K562 (cell line): ENCODE data around the gene ERCC2. TPM values are rescaled to one million over a fixed set of nuclear protein-coding genes. Genes with fewer than 3 reads are reported as not detected.
A peak's percentile ranks its signal among the peaks of the same experiment; 100 is the strongest.

ENCODE experiments used
- ATAC-seq: fragments of 200-7000 bp; cut with Tn5 transposase; 3 replicates; pipeline ENCODE4 v1.9.1; 2020; ENCODE audit warnings: moderate library complexity
- BruUV-seq: library from RNA; stranded (reverse); fragments of 400-500 nt; replicated peaks from 2 replicates; lab custom pipeline; 2021; lab: Mats Ljungman, UMichigan
- CTCF ChIA-PET: fragments of 300-600 bp; formaldehyde crosslinking; extraction: SDS; loops from one replicate; lab custom pipeline; 2021; ENCODE audit warnings: low intra/inter-chr PET ratio; lab: Yijun Ruan, JAX
- POLR2A ChIA-PET: fragments of 300-600, 350-650 bp; sonication (Branson Sonifier 250); formaldehyde crosslinking; extraction: SDS; loops from one replicate; lab custom pipeline; 2021; ENCODE audit warnings: antibody characterized with exemption, inconsistent platforms; lab: Yijun Ruan, JAX
- DNase-seq, 4 experiments: peaks; one replicate each; pipeline versions ENCODE4 v3.0.0 to v3.0.0-alpha.2; 2011 to 2018; ENCODE audit warnings: low spot score in 3 of 4, mixed read lengths in 3 of 4; ENCODE audit errors: extremely low read depth in 1 of 4
- FAIRE-seq: peaks from 2 replicates; lab custom pipeline; 2011; peaks lifted over from hg19 to GRCh38; lab: Jason Lieb, UNC
- H2AFZ ChIP-seq: 2 replicates; pipeline ENCODE4 v1.6.0; 2011; ENCODE audit warnings: low read depth, low read length, control low read depth, inconsistent platforms
- H3K27ac ChIP-seq: fragments of 200-600 bp; 3 replicates; pipeline ENCODE4 v1.8.0; 2011; ENCODE audit warnings: low read depth, mild to moderate bottlenecking, control low read depth, inconsistent platforms, low read length, moderate library complexity, mixed read lengths; ENCODE audit errors: extremely low read depth
- H3K27me3 ChIP-seq, 2 experiments: fragments of 300-600 bp in 1 of 2; 2 replicates in 1 of 2; 3 replicates in 1 of 2; pipeline versions ENCODE4 v1.6.0 to v1.8.0; 2011; ENCODE audit warnings: inconsistent platforms in 2 of 2, low read length in 2 of 2, mild to moderate bottlenecking in 1 of 2, mixed read lengths in 1 of 2, moderate library complexity in 1 of 2; ENCODE audit not compliant: control insufficient read depth in 2 of 2, insufficient read depth in 2 of 2
- H3K36me3 ChIP-seq: fragments of 300-600 bp; 3 replicates; pipeline ENCODE4 v1.8.0; 2011; ENCODE audit warnings: mild to moderate bottlenecking, low read length, inconsistent platforms; ENCODE audit not compliant: control insufficient read depth, insufficient read depth
- H3K4me1 ChIP-seq, 2 experiments: fragments of 200-600 bp in 1 of 2; replicated peaks in 1 of 2; 2 replicates in 1 of 2; 3 replicates in 1 of 2; pipeline versions ENCODE4 v1.5.1 to v1.8.0; 2011; ENCODE audit warnings: inconsistent platforms in 2 of 2, low read length in 2 of 2, mild to moderate bottlenecking in 1 of 2, mixed read lengths in 1 of 2, moderate library complexity in 1 of 2; ENCODE audit not compliant: control insufficient read depth in 2 of 2, insufficient read depth in 2 of 2
- H3K4me2 ChIP-seq: 2 replicates; pipeline ENCODE4 v1.6.1; 2011; ENCODE audit warnings: low read length, control low read depth, inconsistent platforms, mixed read lengths; ENCODE audit not compliant: insufficient read depth
- H3K4me3 ChIP-seq: fragments of 200-600 bp; sonication (generic), shearing (Covaris generic); 2 replicates; pipeline ENCODE4 v1.5.1; 2016; ENCODE audit warnings: control low read depth, inconsistent platforms
- H3K79me2 ChIP-seq: fragments of 200-600 bp; 3 replicates; pipeline ENCODE4 v1.8.0; 2011; ENCODE audit warnings: low read length, inconsistent platforms; ENCODE audit not compliant: control insufficient read depth, insufficient read depth
- H3K9ac ChIP-seq, 2 experiments: 2 replicates each; pipeline versions ENCODE4 v1.6.0 to v1.6.1; 2011; ENCODE audit warnings: low read depth in 2 of 2, low read length in 2 of 2, control low read depth in 1 of 2, inconsistent platforms in 1 of 2, mild to moderate bottlenecking in 1 of 2, mixed read lengths in 1 of 2; ENCODE audit not compliant: insufficient read depth in 1 of 2
- H3K9me1 ChIP-seq: one replicate; pipeline ENCODE4 v1.6.0; 2011; ENCODE audit warnings: inconsistent platforms, mild to moderate bottlenecking, low read length, moderate library complexity; ENCODE audit not compliant: control insufficient read depth, insufficient read depth
- H3K9me3 ChIP-seq: replicated peaks from 2 replicates; pipeline ENCODE4 v1.5.1; 2011; ENCODE audit warnings: low read depth, low read length, inconsistent platforms; ENCODE audit not compliant: control insufficient read depth, insufficient read depth
- H4K20me1 ChIP-seq: replicated peaks from 2 replicates; pipeline ENCODE4 v1.6.1; 2011; ENCODE audit warnings: low read length, inconsistent platforms, mixed read lengths; ENCODE audit not compliant: control insufficient read depth, insufficient read depth
- ETV6 ChIP-seq, 3 experiments: fragments of 150-350 bp in 1 of 3; sonication (generic) in 1 of 3; formaldehyde crosslinking in 1 of 3; IDR thresholded peaks; 2 replicates each; pipeline versions ENCODE4 v1.6.1 to v1.8.0; 2014 to 2022; ENCODE audit warnings: borderline replicate concordance in 2 of 3, low read depth in 2 of 3, antibody characterized with exemption in 1 of 3, low read length in 1 of 3, mild to moderate bottlenecking in 1 of 3, missing genetic modification reagents in 1 of 3
- FOXP1 ChIP-seq: sonication (generic); formaldehyde crosslinking; IDR thresholded peaks from 2 replicates; pipeline ENCODE4 v1.8.0; 2022; ENCODE audit warnings: mild to moderate bottlenecking, missing genetic modification reagents
- MAFG ChIP-seq: fragments of 450-650 bp; conservative IDR thresholded peaks from 2 replicates; pipeline ENCODE4 v1.6.1; 2016; ENCODE audit warnings: missing genetic modification characterization, missing compliant biosample characterization
- NR2F6 ChIP-seq: fragments of 450-650 bp; formaldehyde crosslinking; IDR thresholded peaks from 2 replicates; pipeline ENCODE4 v1.4.0; 2020; ENCODE audit warnings: mild to moderate bottlenecking
- ZNF121 ChIP-seq: sonication (generic); formaldehyde crosslinking; conservative IDR thresholded peaks from 2 replicates; pipeline ENCODE4 v1.8.0; 2022; ENCODE audit warnings: missing genetic modification reagents
- ZNF431 ChIP-seq: sonication (generic); formaldehyde crosslinking; IDR thresholded peaks from 2 replicates; pipeline ENCODE4 v1.8.0; 2022; ENCODE audit warnings: mild to moderate bottlenecking, missing genetic modification reagents
- WGBS: fragments of 100-300 bp; shearing (Covaris generic); methylation state at CpG from one replicate; pipeline ENCODE4 v1.1.6; 2016; ENCODE audit warnings: low coverage, mixed read lengths; ENCODE audit not compliant: insufficient coverage; ENCODE audit errors: missing lambda C conversion rate; 5-methylcytosine and 5-hydroxymethylcytosine counted together
- in situ Hi-C: fragments of 300-500 bp; cut with MboI; formaldehyde crosslinking; loops from 4 replicates; pipeline ENCODE4 v1.15.0; 2018; ENCODE audit warnings: inconsistent platforms, mixed read lengths
- intact Hi-C: fragments of 100-400 bp; cut with micrococcal nuclease; formaldehyde crosslinking; loops from 2 replicates; pipeline ENCODE4 v1.14.2; 2022
- polyA plus RNA-seq, 8 experiments: library from polyadenylated mRNA; depleted of rRNA in 4 of 8; stranded (reverse) in 5 of 8; unstranded in 3 of 8; fragments of >200 nt; fragmentation: Nextera tagmentation in 2 of 8; fragmentation: Illumina TruSeq in 1 of 8; extraction: Ambion mirVana in 2 of 8; extraction: Trizol in 1 of 8; gene quantifications; 2 replicates each; pipeline versions ENCODE4 v1.2.1 to v1.2.3, GENCODE V29; 2011 to 2014; ENCODE audit warnings: inconsistent platforms in 1 of 8, missing spikeins in 1 of 8
- total RNA-seq, 7 experiments: library from RNA; depleted of rRNA in 6 of 7; stranded (reverse); fragments of >200 nt in 6 of 7; fragmentation: Illumina TruSeq in 2 of 7; extraction: Trizol in 2 of 7; gene quantifications; 2 replicates each; pipeline versions ENCODE4 v1.2.1 to v1.2.3, GENCODE V29; 2011 to 2021; ENCODE audit warnings: low replicate concordance in 1 of 7
- TF ChIP-seq, protein P1 (sequence below): fragments of 250-450 bp; sonication (Bioruptor Pico); IDR thresholded peaks from 2 replicates; pipeline ENCODE4 v1.8.0; 2021; ENCODE audit warnings: mild to moderate bottlenecking, moderate library complexity
- TF ChIP-seq, protein P2 (sequence below): fragments of 450-650 bp; conservative IDR thresholded peaks from 2 replicates; pipeline ENCODE4 v1.6.1; 2016; ENCODE audit warnings: missing genetic modification characterization, low read depth, mild to moderate bottlenecking, missing compliant biosample characterization, moderate library complexity

The ERCC2 gene
- total and polyA plus RNA-seq, 9 of the 15 experiments (the other 6 are each of a cell fraction or from before 2014, with no cell fraction given) = 2.2 to 55.9 (median 23.4) TPM

DNA sequence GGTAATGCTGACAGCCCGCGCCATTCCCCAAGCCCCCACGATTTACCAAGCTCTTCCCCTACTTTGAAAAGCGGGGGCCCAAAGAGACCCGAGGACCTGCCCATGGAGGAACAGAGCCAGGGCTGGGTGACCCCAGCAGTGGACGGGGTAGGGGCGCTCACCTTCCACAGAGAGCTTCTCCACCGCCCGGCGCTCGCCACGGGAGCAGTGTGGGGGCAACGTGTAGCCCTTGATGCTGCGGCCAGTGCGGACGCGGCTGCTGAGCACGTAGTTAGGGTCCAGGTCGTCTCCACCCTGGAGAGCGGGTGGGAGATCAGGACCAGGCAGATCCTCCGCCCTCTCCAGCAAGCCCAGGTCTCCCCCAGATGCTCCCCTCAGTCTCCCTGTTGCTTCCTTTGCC, 55.1 kb downstream of the ERCC2 start:
- Histone ChIP-seq H3K4me3 (no peak overlapping the region), H3K36me3 (no peaks in the 10 kb centered on the region), H3K4me1 (peaks cover 0 to 20% of the 10 kb centered on the region in 2 experiments; a peak in 3 of 5 replicates), H3K9ac (peak overlapping the region in 1 of 2 experiments; percentile 75; a peak in 2 of 4 replicates), H3K9me3 (no peaks in the 10 kb centered on the region), H3K9me1 (no peaks in the 10 kb centered on the region), H3K27me3 (no peaks in the 10 kb centered on the region; a peak in 1 of 5 replicates), H3K79me2 (no peaks in the 10 kb centered on the region), H3K27ac (no peak overlapping the region), H4K20me1 (no peaks in the 10 kb centered on the region), H2AFZ (no peak overlapping the region), H3K4me2 (no peak overlapping the region)
- intact Hi-C loops = no loop called here
- in situ Hi-C loops = no loop called here
- DNase-seq (no peak), ATAC-seq (peak; percentile 35), FAIRE-seq (no peak)
- BruUV-seq = no TSS peak
- ChIA-PET POLR2A (no interaction called here), CTCF (no interaction called here)
- 0 out of 2 replicates have a peak, but pooled peaks have one; percentile 15 for TF ChIP-seq FOXP1 (CRISPR knock-in tag)
- TF ChIP-seq, protein P1, sequence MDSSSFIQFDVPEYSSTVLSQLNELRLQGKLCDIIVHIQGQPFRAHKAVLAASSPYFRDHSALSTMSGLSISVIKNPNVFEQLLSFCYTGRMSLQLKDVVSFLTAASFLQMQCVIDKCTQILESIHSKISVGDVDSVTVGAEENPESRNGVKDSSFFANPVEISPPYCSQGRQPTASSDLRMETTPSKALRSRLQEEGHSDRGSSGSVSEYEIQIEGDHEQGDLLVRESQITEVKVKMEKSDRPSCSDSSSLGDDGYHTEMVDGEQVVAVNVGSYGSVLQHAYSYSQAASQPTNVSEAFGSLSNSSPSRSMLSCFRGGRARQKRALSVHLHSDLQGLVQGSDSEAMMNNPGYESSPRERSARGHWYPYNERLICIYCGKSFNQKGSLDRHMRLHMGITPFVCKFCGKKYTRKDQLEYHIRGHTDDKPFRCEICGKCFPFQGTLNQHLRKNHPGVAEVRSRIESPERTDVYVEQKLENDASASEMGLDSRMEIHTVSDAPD = no peak
- 31% methylated on average over 16 of the region's 21 CpGs for WGBS

DNA sequence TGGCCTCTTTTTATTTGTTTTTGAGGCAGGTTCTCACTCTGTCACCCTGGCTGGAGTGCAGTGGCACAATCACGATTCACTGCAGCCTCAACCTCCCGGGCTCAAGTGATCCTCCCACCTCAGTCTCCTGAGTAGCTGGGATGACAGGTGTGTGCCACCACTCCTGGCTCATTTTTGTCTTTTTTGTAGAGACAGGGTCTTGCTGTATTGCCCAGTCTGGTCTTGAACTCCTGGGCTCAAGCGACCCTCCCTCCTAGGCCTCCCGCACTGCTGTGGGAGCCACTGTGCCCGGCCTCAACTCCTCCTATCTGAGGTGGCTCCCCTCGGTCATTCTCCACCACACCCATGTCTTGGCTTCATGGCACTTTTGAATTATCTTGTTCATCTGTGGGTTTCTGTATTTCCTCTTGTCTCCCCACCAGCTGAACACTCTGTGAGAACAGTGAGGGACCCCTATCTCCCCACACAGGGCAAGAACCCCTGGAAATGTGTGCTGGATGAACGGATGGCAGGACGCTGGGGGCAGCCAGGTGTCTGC, 55.6 kb downstream of the ERCC2 start:
- ChIA-PET CTCF (no interaction called here), POLR2A (no interaction called here)
- no peaks in the 10 kb centered on the region for H4K20me1 ChIP-seq
- TF ChIP-seq ZNF121 (CRISPR knock-in tag) = peak; percentile 54
- no peak for TF ChIP-seq ZNF431 (CRISPR knock-in tag)
- TF ChIP-seq, protein P2, sequence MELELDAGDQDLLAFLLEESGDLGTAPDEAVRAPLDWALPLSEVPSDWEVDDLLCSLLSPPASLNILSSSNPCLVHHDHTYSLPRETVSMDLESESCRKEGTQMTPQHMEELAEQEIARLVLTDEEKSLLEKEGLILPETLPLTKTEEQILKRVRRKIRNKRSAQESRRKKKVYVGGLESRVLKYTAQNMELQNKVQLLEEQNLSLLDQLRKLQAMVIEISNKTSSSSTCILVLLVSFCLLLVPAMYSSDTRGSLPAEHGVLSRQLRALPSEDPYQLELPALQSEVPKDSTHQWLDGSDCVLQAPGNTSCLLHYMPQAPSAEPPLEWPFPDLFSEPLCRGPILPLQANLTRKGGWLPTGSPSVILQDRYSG = no peak
- no peak for TF ChIP-seq NR2F6 (CRISPR knock-in tag)
- TF ChIP-seq ETV6 (IDR thresholded peaks at IDR 0.05; ENCODE audit: borderline replicate concordance in 1 of 2, low read depth in 2 of 2, low read length in 1 of 2) = no peak
- no peak for TF ChIP-seq ETV6 (CRISPR knock-in tag; IDR thresholded peaks at IDR 0.05; ENCODE audit: borderline replicate concordance)
- TF ChIP-seq MAFG (tag) = no peak
- TF ChIP-seq FOXP1 (CRISPR knock-in tag) = 0 out of 2 replicates have a peak, but pooled peaks have one; percentile 25
- H3K9me1 ChIP-seq = no peaks in the 10 kb centered on the region
- H3K27me3 ChIP-seq = no peaks in the 10 kb centered on the region; a peak in 1 of 5 replicates
- no peak overlapping the region for H3K4me2 ChIP-seq
- H3K27ac ChIP-seq = no peak overlapping the region
- peaks cover 0 to 20% of the 10 kb centered on the region in 2 experiments; a peak in 3 of 5 replicates for H3K4me1 ChIP-seq
- WGBS = 10% methylated on average over 8 of the region's 8 CpGs
- BruUV-seq = no TSS peak
- no peak for ATAC-seq
- H3K9ac ChIP-seq = no peak overlapping the region
- no peak overlapping the region for H2AFZ ChIP-seq
- no peak for FAIRE-seq
- in situ Hi-C loops = no loop called here
- no peak for DNase-seq
- no peaks in the 10 kb centered on the region for H3K9me3 ChIP-seq
- H3K79me2 ChIP-seq = no peaks in the 10 kb centered on the region
- intact Hi-C loops = no loop called here
- no peak overlapping the region for H3K4me3 ChIP-seq
- H3K36me3 ChIP-seq = no peaks in the 10 kb centered on the region
